ENCODE results near the gene CREB5.

- TF ChIP-seq GATA3 (IDR thresholded peaks at IDR 0.05; ENCODE audit: low read depth, low read length) (no peak), GATA2 (IDR thresholded peaks at IDR 0.05; ENCODE audit: low read depth, low read length) (no peak)
These were observed 418.5 kb downstream of the CREB5 start for GRCh38 chr7:28830846-28831245.

All from SH-SY5Y (cell line).